Skeletal muscle tissue (tissue), 4 donors: ENCODE data around the gene B4GALT2. TPM values are rescaled to one million over a fixed set of nuclear protein-coding genes. Genes with fewer than 3 reads are reported as not detected.

ENCODE experiments used
- H3K27ac ChIP-seq: one replicate; pipeline ENCODE4 v1.7.0; 2013; ENCODE audit warnings: mild to moderate bottlenecking, low read depth, low read length, inconsistent platforms
- H3K27me3 ChIP-seq, 3 donors: one replicate each; pipeline ENCODE4 v1.7.0; 2013; ENCODE audit warnings: low read length in 3 of 3; ENCODE audit not compliant: control insufficient read depth in 3 of 3, insufficient read depth in 3 of 3
- H3K36me3 ChIP-seq, 3 donors: one replicate each; pipeline ENCODE4 v1.7.0; 2013; ENCODE audit warnings: low read length in 3 of 3; ENCODE audit not compliant: control insufficient read depth in 3 of 3, insufficient read depth in 3 of 3
- H3K4me1 ChIP-seq, 3 donors: one replicate each; pipeline ENCODE4 v1.7.0; 2013; ENCODE audit warnings: low read length in 3 of 3, mild to moderate bottlenecking in 3 of 3; ENCODE audit not compliant: control insufficient read depth in 3 of 3, insufficient read depth in 3 of 3
- H3K4me3 ChIP-seq, 3 donors: one replicate each; pipeline ENCODE4 v1.7.0; 2013; ENCODE audit warnings: low read length in 3 of 3
- H3K9ac ChIP-seq, 3 donors: one replicate each; pipeline ENCODE4 v1.7.0; 2013; ENCODE audit warnings: low read length in 3 of 3, mild to moderate bottlenecking in 3 of 3, moderate library complexity in 2 of 3, low read depth in 1 of 3
- H3K9me3 ChIP-seq, 3 donors: one replicate each; pipeline ENCODE4 v1.7.0; 2013; ENCODE audit warnings: low read length in 3 of 3; ENCODE audit not compliant: control insufficient read depth in 3 of 3
- total RNA-seq: library from RNA; depleted of rRNA; stranded (reverse); fragments of >200 nt; gene quantifications from one replicate; pipeline ENCODE4 v1.2.3, GENCODE V29; 2014
- donor health status: Osteomylitis.

B4GALT2 gene
- total RNA-seq, 1 donor from 2014 or later = 29.7 TPM

GRCh38 chr1:43934986-43935324 is 44.1 kb upstream of the B4GALT2 start:
- Histone ChIP-seq H3K4me1 (peaks cover 28 to 49% (median 45%) of the 10 kb centered on the region in 3 donors), H3K36me3 (peaks cover 2 to 8% (median 3%) of the 10 kb centered on the region in 3 donors), H3K4me3 (no peak overlapping the region), H3K9me3 (no peaks in the 10 kb centered on the region), H3K9ac (no peak overlapping the region), H3K27me3 (peaks cover 0 to 9% (median 7%) of the 10 kb centered on the region in 3 donors), H3K27ac (no peak overlapping the region)

- no peaks in the 10 kb centered on the region for H3K9me3 ChIP-seq
- H3K9ac ChIP-seq = peak overlapping the region in 1 of 3 donors; percentile 45
- peaks cover 0 to under 1% (median 0%) of the 10 kb centered on the region in 3 donors for H3K36me3 ChIP-seq
- H3K27ac ChIP-seq = no peak overlapping the region
- peaks cover 28 to 50% (median 45%) of the 10 kb centered on the region in 3 donors for H3K4me1 ChIP-seq
- peaks cover 0 to 9% (median 7%) of the 10 kb centered on the region in 3 donors for H3K27me3 ChIP-seq
- peak overlapping the region in 2 of 3 donors; percentile 29 to 58 for H3K4me3 ChIP-seq
Observed at GRCh38 chr1:43935711-43936427, 43.1 kb upstream of the B4GALT2 start.

- H3K27me3 ChIP-seq = peaks cover 0 to 9% (median 7%) of the 10 kb centered on the region in 3 donors
- peak overlapping the region in 2 of 3 donors; percentile 56 to 58 for H3K4me3 ChIP-seq
- H3K9me3 ChIP-seq = no peaks in the 10 kb centered on the region
- H3K36me3 ChIP-seq = no peaks in the 10 kb centered on the region
- peak overlapping the region in 1 of 3 donors; percentile 76 for H3K9ac ChIP-seq
- peaks cover 28 to 50% (median 45%) of the 10 kb centered on the region in 3 donors for H3K4me1 ChIP-seq
- no peak overlapping the region for H3K27ac ChIP-seq
Observed at GRCh38 chr1:43936431-43937151, 42.4 kb upstream of the B4GALT2 start.

- Histone ChIP-seq H3K4me1 (peaks cover 28 to 49% (median 45%) of the 10 kb centered on the region in 3 donors), H3K27ac (no peak overlapping the region), H3K36me3 (no peaks in the 10 kb centered on the region), H3K27me3 (peaks cover 0 to 9% (median 7%) of the 10 kb centered on the region in 3 donors), H3K4me3 (no peak overlapping the region), H3K9me3 (no peaks in the 10 kb centered on the region), H3K9ac (peak overlapping the region in 1 of 3 donors; percentile 76)
Observed at GRCh38 chr1:43937179-43937865, 41.7 kb upstream of the B4GALT2 start.

- Histone ChIP-seq H3K9me3 (no peaks in the 10 kb centered on the region), H3K27me3 (peaks cover 0 to 9% (median 7%) of the 10 kb centered on the region in 3 donors), H3K36me3 (no peaks in the 10 kb centered on the region), H3K9ac (peak overlapping the region in 1 of 3 donors; percentile 25), H3K4me1 (peaks cover 23 to 42% (median 40%) of the 10 kb centered on the region in 3 donors), H3K4me3 (no peak overlapping the region), H3K27ac (no peak overlapping the region)
Observed at GRCh38 chr1:43938383-43938782, 40.6 kb upstream of the B4GALT2 start.

GRCh38 chr1:43938892-43939587 is 40.0 kb upstream of the B4GALT2 start:
- Histone ChIP-seq H3K9me3 (no peaks in the 10 kb centered on the region), H3K9ac (peak overlapping the region in 1 of 3 donors; percentile 25), H3K4me3 (no peak overlapping the region), H3K36me3 (no peaks in the 10 kb centered on the region), H3K27ac (no peak overlapping the region), H3K27me3 (peaks cover 0 to 9% (median 7%) of the 10 kb centered on the region in 3 donors), H3K4me1 (peaks cover 17 to 36% (median 33%) of the 10 kb centered on the region in 3 donors)

GRCh38 chr1:43942411-43942810 is 36.6 kb upstream of the B4GALT2 start:
- Histone ChIP-seq H3K4me3 (no peak overlapping the region), H3K9ac (no peak overlapping the region), H3K27ac (no peak overlapping the region), H3K4me1 (peaks cover 21 to 26% (median 25%) of the 10 kb centered on the region in 3 donors), H3K27me3 (no peaks in the 10 kb centered on the region), H3K9me3 (no peaks in the 10 kb centered on the region), H3K36me3 (no peaks in the 10 kb centered on the region)

- H3K4me1 ChIP-seq = peaks cover 30 to 42% (median 37%) of the 10 kb centered on the region in 3 donors
- H3K27me3 ChIP-seq = no peaks in the 10 kb centered on the region
- H3K36me3 ChIP-seq = peaks cover 6% of the 10 kb centered on the region in 3 donors
- no peak overlapping the region for H3K9ac ChIP-seq
- no peak overlapping the region for H3K27ac ChIP-seq
- no peak overlapping the region for H3K4me3 ChIP-seq
- H3K9me3 ChIP-seq = no peaks in the 10 kb centered on the region
Observed at GRCh38 chr1:43944860-43945259, 34.1 kb upstream of the B4GALT2 start.

GRCh38 chr1:43945674-43946235 is 33.3 kb upstream of the B4GALT2 start:
- Histone ChIP-seq H3K4me3 (peak overlapping the region; percentile 95 to 99 (median 96)), H3K36me3 (peaks cover 13 to 15% (median 14%) of the 10 kb centered on the region in 3 donors), H3K27ac (peak overlapping the region; percentile 100), H3K9me3 (no peaks in the 10 kb centered on the region), H3K27me3 (no peaks in the 10 kb centered on the region), H3K9ac (peak overlapping the region; percentile 78 to 100 (median 100)), H3K4me1 (peaks cover 37 to 51% (median 46%) of the 10 kb centered on the region in 3 donors)
